Activated CD4-positive, alpha-beta T cell treated with anti-CD3 and anti-CD28 coated beads, Interleukin-2, amount 50 U/mL, for 24 hours (primary cell): ENCODE measurements around the gene CMTM1.
"Not testable (repeated sequence)": the region's sequence is repeated elsewhere in the genome, so short reads cannot be mapped to it uniquely, and the experiment has no call there.

ENCODE experiments used
- DNase-seq, 2 donors: peaks; one replicate each; pipeline ENCODE4 v3.0.0-alpha.2; 2020; ENCODE audit warnings: low read depth in 1 of 2, low spot score in 1 of 2

CMTM1 gene

GRCh38 chr16:66588981-66589713 is 22.9 kb downstream of the CMTM1 start:
- peak in 1 of 2 donors; percentile 37 for DNase-seq

- peak in 1 of 2 donors; percentile 37 for DNase-seq
These were observed 24.1 kb downstream of the CMTM1 start for GRCh38 chr16:66590322-66590721.

GRCh38 chr16:66591018-66591417 is 24.8 kb downstream of the CMTM1 start:
- DNase-seq: no peak

- no peak for DNase-seq
These were observed 26.0 kb downstream of the CMTM1 start for GRCh38 chr16:66592241-66592640.

- DNase-seq: no peak
These were observed 26.6 kb downstream of the CMTM1 start for GRCh38 chr16:66592814-66593213.

GRCh38 chr16:66594739-66595138 is 28.5 kb downstream of the CMTM1 start:
- DNase-seq: no peak

GRCh38 chr16:66596559-66596958 is 30.3 kb downstream of the CMTM1 start:
- not testable (repeated sequence) for DNase-seq

- no peak for DNase-seq
These were observed 31.0 kb downstream of the CMTM1 start for GRCh38 chr16:66596986-66597848.

GRCh38 chr16:66598111-66598510 is 31.9 kb downstream of the CMTM1 start:
- DNase-seq: no peak

- no peak for DNase-seq
These were observed 33.5 kb downstream of the CMTM1 start for GRCh38 chr16:66599726-66600125.

- DNase-seq: no peak
These were observed 34.2 kb downstream of the CMTM1 start for GRCh38 chr16:66600477-66600876.

- DNase-seq: no peak
These were observed 35.2 kb downstream of the CMTM1 start for GRCh38 chr16:66601471-66601870.

- peak; percentile 47 to 53 for DNase-seq
These were observed 37.5 kb downstream of the CMTM1 start for GRCh38 chr16:66603537-66604375.

GRCh38 chr16:66604376-66605176 is 38.3 kb downstream of the CMTM1 start, which contains the start of gene CMTM3:
CMTM3 (plus strand) TSS chr16:66604704; CDS start chr16:66604806, 102 bp downstream.
- DNase-seq: peak; percentile 62

GRCh38 chr16:66605177-66605978 is 39.1 kb downstream of the CMTM1 start:
- DNase-seq: no peak

- no peak for DNase-seq
These were observed 39.9 kb downstream of the CMTM1 start for GRCh38 chr16:66605979-66606751.

- peak; percentile 77 to 80 for DNase-seq
These were observed 42.3 kb downstream of the CMTM1 start for GRCh38 chr16:66608241-66609138.

- DNase-seq: no peak
These were observed 42.9 kb downstream of the CMTM1 start for GRCh38 chr16:66609139-66609510.
